Measurements from ENCODE around the gene WDR44.
"Not testable (repeated sequence)": the region's sequence is repeated elsewhere in the genome, so short reads cannot be mapped to it uniquely, and the experiment has no call there.

The WDR44 gene

GRCh38 chrX:118345464-118346257 lies at the start of gene WDR44:
Gene WDR44 (plus strand): TSS chrX:118346106. CDS start chrX:118346504, 398 bp downstream.
- DNase-seq (ENCODE audit: low spot score): peak; percentile 90

- not testable (repeated sequence) for DNase-seq (ENCODE audit: low spot score)
Measured at GRCh38 chrX:118305827-118306226, 40.1 kb upstream of the WDR44 start.

- no peak for DNase-seq (ENCODE audit: low spot score)
Measured at GRCh38 chrX:118315529-118315928, 30.4 kb upstream of the WDR44 start.

DNA sequence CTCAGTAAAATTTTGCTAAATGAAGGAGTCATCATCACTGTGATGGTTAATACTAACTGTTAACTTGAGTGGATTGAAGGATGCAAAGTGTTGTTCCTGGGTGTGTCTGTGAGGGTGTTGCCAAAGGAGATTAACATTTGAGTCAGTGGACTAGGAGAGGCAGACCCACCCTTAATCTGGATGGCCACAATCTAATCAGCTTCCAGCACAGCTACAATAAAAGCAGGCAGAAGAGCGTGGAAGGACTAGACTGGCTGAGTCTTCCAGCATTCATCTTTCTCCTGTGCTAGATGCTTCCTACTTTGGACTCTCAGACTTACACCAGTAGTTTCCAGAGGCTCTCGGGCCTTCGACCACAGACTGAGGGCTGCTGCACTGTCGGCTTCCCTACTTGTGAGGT lies 21.3 kb upstream of the WDR44 start:
- no peak for DNase-seq (ENCODE audit: low spot score)

DNA sequence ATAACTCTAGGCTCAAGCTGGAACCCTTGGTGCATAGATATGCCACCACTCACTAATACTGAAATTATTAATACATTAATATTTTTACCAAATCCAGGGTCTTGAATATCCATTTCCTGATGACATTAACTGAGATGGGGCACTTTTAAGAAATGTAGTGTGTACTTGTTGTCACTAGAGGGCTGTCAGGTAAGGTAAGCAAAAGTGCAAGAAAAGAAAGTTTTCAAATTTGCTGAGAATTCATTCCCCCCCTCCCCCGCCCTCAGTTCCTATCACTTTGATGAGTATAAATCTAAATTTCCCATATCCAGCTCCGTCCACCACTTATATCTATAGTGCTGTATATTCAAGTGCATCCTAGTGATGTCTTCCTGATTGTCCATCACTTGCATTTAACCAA lies 20.5 kb upstream of the WDR44 start:
- no peak for DNase-seq (ENCODE audit: low spot score)

GRCh38 chrX:118329175-118329574 lies 16.7 kb upstream of the WDR44 start:
- DNase-seq (ENCODE audit: low spot score): no peak

DNA sequence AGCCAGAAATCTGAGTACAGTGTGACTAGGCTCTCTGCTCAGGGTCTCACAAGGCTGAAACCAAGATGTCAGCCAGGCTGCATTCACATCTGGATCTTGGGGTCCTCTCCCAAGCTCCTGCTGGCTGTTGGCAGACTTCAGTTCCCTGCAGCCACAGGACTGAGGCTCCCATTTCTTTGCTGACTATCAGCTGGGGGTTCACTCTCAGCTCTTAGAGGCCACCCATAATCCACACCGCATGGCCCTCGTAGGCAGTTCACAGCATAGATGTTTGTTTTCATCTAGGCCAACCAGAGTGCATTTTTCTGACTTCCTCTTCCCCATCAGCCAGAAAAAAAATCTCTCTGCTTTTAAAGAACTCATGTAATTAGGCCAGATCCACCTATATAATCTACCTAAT lies 8.2 kb upstream of the WDR44 start:
- DNase-seq (ENCODE audit: low spot score): no peak

DNA sequence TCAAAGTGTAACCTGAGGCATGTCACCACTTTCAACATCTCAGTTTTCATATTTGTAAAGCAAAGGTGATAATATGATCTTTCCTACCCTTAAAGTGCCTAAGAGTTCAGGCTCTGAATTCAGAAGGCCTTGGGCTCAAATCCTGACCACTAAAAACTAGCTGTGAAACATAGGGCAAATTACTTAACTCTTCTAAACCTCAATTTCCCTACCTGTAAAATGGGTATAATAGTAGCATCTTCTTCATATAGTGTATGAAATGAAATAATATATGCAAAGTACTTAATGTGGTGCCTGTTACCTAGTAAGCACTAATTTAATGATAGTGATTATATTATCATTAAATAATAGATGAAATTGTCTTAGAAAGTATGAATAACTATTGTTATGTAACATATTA lies 7.0 kb upstream of the WDR44 start:
- no peak for DNase-seq (ENCODE audit: low spot score)

GRCh38 chrX:118345045-118345463 lies 852 bp upstream of the WDR44 start:
- DNase-seq (ENCODE audit: low spot score): no peak

DNA sequence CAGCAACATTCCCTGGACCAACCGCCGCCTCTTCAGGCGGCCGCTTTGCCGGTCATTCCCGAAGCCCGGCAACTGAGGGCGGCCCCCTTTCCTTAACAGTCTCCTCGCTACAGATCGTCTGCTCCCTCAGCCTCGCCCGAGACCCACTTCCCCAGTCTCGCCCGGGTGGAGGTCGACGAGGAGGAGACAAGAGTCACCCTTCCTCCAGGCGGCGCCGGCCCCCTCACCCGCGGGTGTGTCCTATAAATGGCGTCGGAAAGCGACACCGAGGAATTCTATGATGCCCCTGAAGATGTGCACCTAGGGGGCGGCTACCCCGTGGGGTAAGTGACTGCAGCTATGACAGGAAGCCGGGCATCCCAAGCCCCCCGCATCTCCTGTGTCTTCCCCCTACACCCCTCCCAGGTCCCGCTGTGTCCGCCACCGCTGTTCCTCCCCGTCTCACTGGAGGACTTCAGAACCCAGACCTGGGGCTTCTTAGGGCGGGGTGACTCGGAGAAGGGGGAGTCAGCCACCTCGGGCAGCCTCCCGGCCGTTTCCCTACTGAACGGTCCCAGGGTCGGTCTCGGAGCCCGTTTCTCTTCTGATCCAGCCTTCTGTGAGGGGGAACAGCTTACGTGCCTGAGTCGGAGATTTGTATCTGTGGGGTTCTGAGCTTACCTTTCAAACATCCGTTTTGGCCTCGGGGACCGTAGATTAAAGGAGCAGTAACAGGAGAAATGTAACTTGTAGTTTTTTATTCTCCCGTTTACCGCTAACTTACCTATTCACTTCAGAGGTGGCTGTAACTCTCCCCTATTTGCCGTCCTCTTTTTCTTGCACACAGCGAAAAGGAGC lies 570 bp downstream of the WDR44 start:
- peak; percentile 59 for DNase-seq (ENCODE audit: low spot score)

- no peak for DNase-seq (ENCODE audit: low spot score)
Measured at GRCh38 chrX:118347131-118347530, 1.2 kb downstream of the WDR44 start.

DNA sequence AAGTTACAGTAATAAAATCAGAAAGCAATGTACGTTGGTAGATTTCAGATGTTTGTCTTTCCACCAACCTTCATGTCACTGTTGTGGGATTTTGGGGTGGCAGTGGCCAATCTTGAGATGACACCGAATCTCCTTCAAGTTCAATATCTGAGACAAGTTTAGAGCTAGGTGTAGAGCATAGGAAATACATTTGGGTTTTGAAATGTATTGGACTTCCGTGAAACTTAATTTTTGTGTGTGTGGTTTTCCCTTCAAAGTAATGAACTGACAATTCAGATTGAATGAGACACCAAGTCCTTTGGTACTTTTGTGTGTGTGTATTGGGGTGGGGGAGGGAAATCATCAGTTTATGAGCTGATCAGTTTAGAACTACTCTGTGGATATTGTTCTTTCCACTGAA lies 1.8 kb downstream of the WDR44 start:
- no peak for DNase-seq (ENCODE audit: low spot score)

- DNase-seq (ENCODE audit: low spot score): no peak
Measured at GRCh38 chrX:118348186-118348810, 2.4 kb downstream of the WDR44 start.

DNA sequence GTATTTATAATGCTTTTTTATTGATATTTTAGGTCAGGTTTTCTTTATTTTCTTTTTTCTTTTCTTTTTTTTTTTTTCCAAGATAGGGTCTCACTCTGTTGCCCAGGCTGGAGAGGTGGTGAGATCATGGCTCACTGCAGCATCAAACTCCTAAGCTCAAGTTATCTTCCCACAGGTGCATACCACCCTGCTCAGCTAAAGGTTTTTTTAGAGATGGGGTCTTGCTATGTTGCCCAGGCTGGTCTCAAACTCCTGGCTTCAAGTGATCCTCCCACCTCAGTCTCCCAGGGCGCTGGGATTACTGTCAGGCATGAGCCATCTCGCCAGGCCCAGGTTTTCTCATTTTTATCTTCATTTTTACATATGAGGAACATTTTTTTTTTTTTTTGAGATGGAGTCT lies 3.3 kb downstream of the WDR44 start:
- DNase-seq (ENCODE audit: low spot score): no peak

DNA sequence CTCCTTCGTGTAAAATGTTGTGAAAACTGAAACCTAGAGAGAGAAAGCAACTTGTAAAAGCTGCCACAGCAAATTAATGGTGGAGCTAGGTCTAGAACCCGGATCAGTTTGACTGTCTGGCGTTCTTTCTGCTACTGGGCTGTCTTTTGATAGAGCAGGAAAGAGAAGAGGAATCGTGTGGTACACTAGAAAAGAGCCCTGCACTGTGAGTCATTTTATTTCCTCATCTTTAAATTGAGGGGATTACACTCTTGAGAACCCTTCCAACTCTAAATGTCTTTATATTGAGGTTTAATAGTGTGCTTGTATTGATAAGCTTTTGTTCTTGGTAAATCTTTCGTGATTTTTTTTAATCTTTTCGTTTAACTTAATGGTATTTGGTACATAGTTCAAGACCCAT lies 4.3 kb downstream of the WDR44 start:
- no peak for DNase-seq (ENCODE audit: low spot score)

- DNase-seq (ENCODE audit: low spot score): no peak
Measured at GRCh38 chrX:118350706-118351105, 4.8 kb downstream of the WDR44 start.

GRCh38 chrX:118352566-118352965 lies 6.7 kb downstream of the WDR44 start:
- no peak for DNase-seq (ENCODE audit: low spot score)

DNA sequence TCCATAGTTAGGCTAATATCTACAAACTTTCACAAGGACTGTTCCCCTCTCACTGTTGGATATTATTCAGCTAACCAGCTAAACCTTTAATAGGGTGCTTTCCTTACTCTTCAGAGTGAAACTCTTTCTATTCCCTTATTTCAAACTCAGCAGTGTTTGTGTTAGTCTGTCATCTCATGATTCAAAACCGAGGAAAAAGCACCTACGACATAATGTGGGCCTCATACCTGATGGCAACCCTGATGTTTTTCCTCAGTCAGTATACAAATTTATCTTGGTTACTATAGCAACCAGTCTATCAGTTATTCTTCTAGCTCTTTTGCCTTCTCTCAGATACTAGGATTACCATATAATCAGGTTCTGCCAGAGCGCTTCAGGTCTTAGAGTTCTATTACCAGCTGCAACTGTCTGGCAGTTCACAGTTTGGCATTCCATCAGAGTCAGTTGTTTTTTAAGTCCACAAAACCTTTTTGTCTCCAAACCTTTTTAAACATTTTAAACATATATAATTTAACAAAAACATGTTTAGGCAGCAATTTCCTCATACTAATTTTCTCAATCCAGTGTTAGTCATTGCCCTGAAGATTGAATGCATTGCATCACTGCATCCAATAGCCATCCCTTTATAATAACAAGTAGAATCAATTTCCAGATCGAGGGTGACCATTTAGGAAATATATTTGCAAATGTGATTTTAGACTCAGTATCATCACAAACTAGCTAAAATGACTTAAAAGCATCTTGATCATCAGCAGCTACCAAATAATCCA lies 7.4 kb downstream of the WDR44 start:
- DNase-seq (ENCODE audit: low spot score): no peak

DNA sequence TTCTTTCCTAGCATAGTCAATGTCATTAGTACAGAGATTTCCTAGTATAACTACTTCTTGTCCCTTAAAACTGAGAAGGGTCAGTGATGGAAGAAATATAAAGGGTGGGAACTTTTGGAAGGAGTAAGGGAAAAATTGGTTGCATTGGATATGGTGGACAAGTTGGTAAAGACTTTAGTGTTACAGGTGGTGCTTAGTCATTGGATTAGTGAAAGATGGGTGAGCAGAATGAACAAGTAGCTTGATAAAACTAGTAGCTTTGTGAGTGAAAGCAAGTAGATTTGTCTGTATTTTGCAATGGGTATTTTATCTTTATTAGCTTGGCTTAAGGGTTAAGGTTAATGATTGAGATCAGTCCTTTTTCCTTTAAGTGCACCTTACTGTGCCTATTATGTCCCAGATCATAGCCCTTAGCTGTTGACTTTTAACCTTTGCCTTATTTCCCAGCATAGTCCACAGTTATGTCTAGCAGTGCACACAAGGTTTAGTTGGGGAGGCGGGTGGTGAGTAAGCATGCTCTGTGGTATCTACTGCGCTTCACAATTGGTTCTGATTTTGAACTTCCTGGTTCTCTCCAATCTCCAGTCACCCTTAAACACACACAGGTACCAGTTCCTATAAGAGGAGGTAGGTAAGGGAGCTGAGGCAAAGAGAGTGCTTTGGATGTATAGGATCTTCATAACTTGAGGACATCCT lies 9.5 kb downstream of the WDR44 start:
- DNase-seq (ENCODE audit: low spot score): no peak

DNA sequence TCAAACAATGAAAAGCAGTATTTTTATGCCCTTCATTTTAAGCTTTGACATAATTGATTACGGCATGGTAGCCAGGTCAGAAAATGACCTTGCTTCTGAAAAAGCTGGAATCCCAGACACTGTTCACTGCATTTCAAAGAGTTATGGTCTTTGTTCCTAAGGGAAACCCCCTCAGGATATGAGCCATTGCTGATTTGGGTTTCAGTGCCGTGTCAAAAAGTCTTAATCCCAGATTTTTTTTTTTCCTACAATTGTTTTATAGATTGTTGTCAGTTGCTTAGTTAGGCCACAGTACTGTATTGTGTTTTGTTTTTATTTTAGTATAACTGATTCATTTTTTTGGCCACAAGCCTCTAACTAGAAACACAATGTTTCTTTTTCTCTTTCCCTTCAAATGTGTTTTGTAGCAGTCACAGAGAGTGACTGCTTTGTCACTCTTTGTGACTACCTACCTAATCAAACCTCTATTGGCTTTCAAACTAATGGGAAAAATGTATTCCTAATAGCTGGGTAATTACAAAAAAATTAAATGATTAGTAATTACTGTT lies 10.3 kb downstream of the WDR44 start:
- no peak for DNase-seq (ENCODE audit: low spot score)
